Karpas-422 (cell line): ENCODE measurements around the gene SDF2L1. TPM values are rescaled to one million over a fixed set of nuclear protein-coding genes. Genes with fewer than 3 reads are reported as not detected.

Source experiments
- DNase-seq: peaks from one replicate; pipeline ENCODE4 v3.0.0-alpha.2; 2015
- H2AFZ ChIP-seq: fragments of 200-600 bp; sonication (generic); 2 replicates; pipeline ENCODE4 v1.6.1; 2014; ENCODE audit warnings: antibody characterized with exemption, low read length, mixed read lengths
- H3K27ac ChIP-seq: fragments of 200-600 bp; sonication (generic); 2 replicates; pipeline ENCODE4 v1.5.1; 2014; ENCODE audit warnings: mild to moderate bottlenecking, low read length, moderate library complexity
- H3K27me3 ChIP-seq: fragments of 200-600 bp; sonication (generic); 2 replicates; pipeline ENCODE4 v1.6.1; 2014; ENCODE audit warnings: low read length, mixed read lengths
- H3K36me3 ChIP-seq: fragments of 200-600 bp; sonication (generic); 2 replicates; pipeline ENCODE4 v1.6.1; 2014; ENCODE audit warnings: low read length, mixed read lengths; ENCODE audit not compliant: insufficient read depth
- H3K4me1 ChIP-seq: fragments of 200-600 bp; sonication (generic); 2 replicates; pipeline ENCODE4 v1.6.1; 2014; ENCODE audit warnings: mild to moderate bottlenecking, low read length, mixed read lengths
- H3K4me2 ChIP-seq: fragments of 200-600 bp; sonication (generic); 2 replicates; pipeline ENCODE4 v1.6.1; 2014; ENCODE audit warnings: low read length, low read depth, mild to moderate bottlenecking; ENCODE audit not compliant: poor library complexity, severe bottlenecking
- H3K4me3 ChIP-seq: fragments of 200-600 bp; sonication (generic); 2 replicates; pipeline ENCODE4 v1.5.1; 2014; ENCODE audit warnings: mild to moderate bottlenecking, antibody characterized with exemption, low read length, mixed read lengths
- H3K79me2 ChIP-seq: fragments of 200-600 bp; sonication (generic); 2 replicates; pipeline ENCODE4 v1.6.1; 2014; ENCODE audit warnings: mild to moderate bottlenecking, low read length, mixed read lengths
- H3K9ac ChIP-seq: fragments of 200-600 bp; sonication (generic); 2 replicates; pipeline ENCODE4 v1.6.0; 2014; ENCODE audit warnings: low read length
- H3K9me2 ChIP-seq: fragments of 200-600 bp; sonication (generic), shearing (Covaris generic); replicated peaks from 2 replicates; pipeline ENCODE4 v1.6.0; 2014; ENCODE audit warnings: mild to moderate bottlenecking, low read length, moderate library complexity; ENCODE audit not compliant: insufficient read depth
- H3K9me3 ChIP-seq: fragments of 300-700, 200-600 bp; sonication (generic); 2 replicates; pipeline ENCODE4 v1.6.1; 2014; ENCODE audit warnings: low read length, mixed read lengths
- H4K20me1 ChIP-seq: fragments of 200-600 bp; sonication (generic); 2 replicates; pipeline ENCODE4 v1.6.1; 2014; ENCODE audit warnings: mild to moderate bottlenecking, antibody characterized with exemption, low read length, low read depth; ENCODE audit not compliant: insufficient read depth
- total RNA-seq: library from RNA; depleted of rRNA; stranded (reverse); fragments of >200 nt; shearing (Covaris generic); gene quantifications from 2 replicates; pipeline ENCODE4 v1.2.3, GENCODE V29; 2014; ENCODE audit warnings: low replicate concordance

The SDF2L1 gene
- total RNA-seq, 1 experiment from 2014 or later = 19.0 TPM

DNA sequence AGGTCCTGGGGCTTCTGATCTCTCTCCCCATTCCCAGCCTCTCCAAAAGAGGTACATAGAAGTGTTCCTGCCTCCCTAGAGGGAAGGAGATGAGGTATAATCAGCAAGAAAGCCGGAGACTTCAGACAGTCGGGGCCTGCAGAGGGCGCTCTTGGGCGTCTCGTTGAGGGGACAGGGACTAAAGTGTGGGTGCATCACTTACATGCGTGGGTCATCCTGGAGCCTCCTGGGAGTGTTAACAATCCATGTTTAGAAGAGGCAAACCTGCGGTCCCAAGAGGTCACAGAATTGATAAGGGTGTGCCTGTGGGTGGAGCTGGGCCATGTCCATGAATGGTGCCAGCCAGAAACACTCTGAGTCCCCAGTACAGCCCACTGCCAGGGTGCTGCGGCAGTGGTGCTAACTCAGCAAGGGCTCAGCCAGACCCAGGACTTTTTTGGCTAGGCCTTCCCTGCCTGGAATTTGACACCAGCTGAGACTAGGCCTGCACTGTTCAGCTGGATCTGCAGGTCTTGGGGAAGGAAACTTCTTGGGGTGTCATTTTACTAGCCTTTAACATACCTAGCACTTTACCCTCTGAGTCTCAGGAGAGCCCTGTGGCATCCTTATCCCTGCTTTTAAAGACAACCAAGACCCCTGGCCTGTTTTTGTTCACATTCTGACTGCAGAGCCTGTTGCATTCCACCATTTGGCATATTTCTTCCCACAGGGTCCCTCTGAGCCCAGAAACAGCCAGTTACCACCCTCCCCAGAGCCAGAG is 17.8 kb upstream of the SDF2L1 start:
- Histone ChIP-seq H3K36me3 (peaks cover 21% of the 10 kb centered on the region), H2AFZ (no peak overlapping the region), H3K9me2 (no peaks in the 10 kb centered on the region), H3K4me1 (peaks cover 46% of the 10 kb centered on the region), H3K79me2 (peaks cover 69% of the 10 kb centered on the region), H3K4me3 (no peak overlapping the region), H3K9ac (no peak overlapping the region), H3K27ac (peak overlapping the region; percentile 55), H3K27me3 (no peaks in the 10 kb centered on the region), H4K20me1 (peaks cover 36% of the 10 kb centered on the region), H3K9me3 (no peaks in the 10 kb centered on the region), H3K4me2 (no peak overlapping the region)
- peak; percentile 77 for DNase-seq

DNA sequence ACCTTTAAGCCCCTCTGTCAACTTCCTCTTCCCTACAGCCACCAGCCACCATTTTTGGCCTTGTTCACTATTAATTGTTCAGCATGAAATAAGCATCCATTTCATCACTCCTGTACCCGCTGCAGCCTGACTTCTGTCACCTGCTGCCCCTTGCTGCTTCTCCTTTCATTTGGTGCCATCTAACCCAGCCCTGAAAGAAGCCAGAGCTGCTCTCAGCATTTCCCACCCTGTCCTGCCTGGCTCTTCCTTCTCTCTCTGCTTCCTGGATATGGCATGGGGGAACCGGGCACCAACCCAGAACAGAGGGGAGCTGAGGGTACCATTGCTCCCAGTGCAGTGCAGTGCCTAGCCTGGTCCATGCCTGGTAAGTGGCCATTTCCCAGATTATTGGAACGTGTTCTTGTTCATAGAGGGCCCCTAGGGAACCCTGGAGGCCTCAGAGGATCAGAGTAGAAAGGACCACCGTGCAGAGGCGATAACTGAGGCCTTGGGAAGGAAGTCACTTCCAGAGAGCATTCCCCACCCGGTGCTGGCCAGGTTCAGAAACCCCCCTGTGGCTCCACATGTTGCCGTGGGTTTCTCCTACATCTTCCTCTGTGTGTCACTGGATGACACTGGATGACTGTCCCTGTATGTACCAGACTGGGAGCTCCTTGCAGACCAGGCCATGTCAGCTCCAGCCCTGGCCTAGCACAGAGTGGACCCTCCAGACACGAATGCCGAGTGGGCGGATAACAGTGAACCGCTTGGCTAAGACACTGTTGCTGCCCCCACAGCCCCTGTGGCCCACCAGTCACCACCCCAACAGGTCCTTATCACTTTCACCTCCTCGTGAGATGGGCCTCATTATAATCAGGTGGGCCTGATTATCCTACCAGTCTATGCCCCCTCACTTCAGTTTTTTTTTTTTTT is 17.0 kb upstream of the SDF2L1 start:
- H3K9ac ChIP-seq = no peak overlapping the region
- H3K4me1 ChIP-seq = peaks cover 47% of the 10 kb centered on the region
- peak overlapping the region; percentile 55 for H3K27ac ChIP-seq
- H4K20me1 ChIP-seq = peaks cover 33% of the 10 kb centered on the region
- peak; percentile 62 for DNase-seq
- peaks cover 21% of the 10 kb centered on the region for H3K36me3 ChIP-seq
- no peak overlapping the region for H3K4me3 ChIP-seq
- no peaks in the 10 kb centered on the region for H3K9me2 ChIP-seq
- no peaks in the 10 kb centered on the region for H3K9me3 ChIP-seq
- H3K79me2 ChIP-seq = peaks cover 65% of the 10 kb centered on the region
- no peak overlapping the region for H2AFZ ChIP-seq
- H3K27me3 ChIP-seq = no peaks in the 10 kb centered on the region
- H3K4me2 ChIP-seq = no peak overlapping the region

GRCh38 chr22:21626073-21626734 is 15.9 kb upstream of the SDF2L1 start:
- Histone ChIP-seq H3K27me3 (no peaks in the 10 kb centered on the region), H3K9me2 (no peaks in the 10 kb centered on the region), H3K4me2 (no peak overlapping the region), H3K4me3 (no peak overlapping the region), H3K9ac (no peak overlapping the region), H3K4me1 (peaks cover 52% of the 10 kb centered on the region), H4K20me1 (peaks cover 24% of the 10 kb centered on the region), H3K9me3 (no peaks in the 10 kb centered on the region), H3K27ac (no peak overlapping the region), H3K79me2 (peaks cover 55% of the 10 kb centered on the region), H3K36me3 (peaks cover 21% of the 10 kb centered on the region), H2AFZ (no peak overlapping the region)
- peak; percentile 43 for DNase-seq

DNA sequence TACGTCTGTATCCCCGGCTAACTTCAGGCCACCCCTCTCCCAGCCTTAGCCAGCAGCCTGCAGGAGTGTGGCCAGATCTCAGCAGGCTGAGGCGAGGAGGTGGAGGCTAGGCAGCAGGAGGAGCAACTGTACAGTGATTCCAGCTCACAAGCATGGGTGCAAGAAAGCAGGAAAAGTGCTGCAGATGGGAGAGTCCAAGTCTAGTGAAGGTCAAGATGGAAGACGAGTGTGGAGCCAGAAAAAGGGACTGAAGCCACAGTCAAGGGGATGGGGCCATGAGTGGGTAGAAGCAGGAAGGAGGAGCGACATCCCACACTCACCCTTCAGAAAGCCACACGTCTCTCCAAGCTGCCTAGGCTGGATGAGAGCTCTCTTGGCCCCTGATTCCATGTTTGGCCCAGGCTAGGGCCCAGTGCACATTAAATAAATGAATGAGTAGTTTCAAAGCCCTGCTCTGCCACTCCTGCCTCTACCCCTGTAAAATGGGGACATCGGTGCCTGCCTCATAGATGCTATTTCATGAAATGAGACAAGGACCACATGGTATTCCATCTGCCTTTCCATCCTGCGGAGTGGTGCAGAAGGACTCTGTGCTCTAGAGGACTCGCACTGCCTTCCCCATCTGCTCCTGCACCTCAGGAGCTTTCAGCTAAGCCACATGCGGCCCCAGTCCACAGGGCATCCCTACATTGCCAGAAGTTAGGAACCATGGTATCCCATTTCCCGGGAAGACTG is 15.2 kb upstream of the SDF2L1 start:
- Histone ChIP-seq H3K4me2 (peak overlapping the region; percentile 6), H3K27me3 (no peaks in the 10 kb centered on the region), H3K27ac (no peak overlapping the region), H3K9me2 (no peaks in the 10 kb centered on the region), H3K79me2 (peaks cover 53% of the 10 kb centered on the region), H3K4me1 (peaks cover 52% of the 10 kb centered on the region), H4K20me1 (peaks cover 23% of the 10 kb centered on the region), H3K4me3 (no peak overlapping the region), H3K36me3 (peaks cover 21% of the 10 kb centered on the region), H2AFZ (no peak overlapping the region), H3K9ac (0 out of 2 replicates have a peak overlapping the region, but pooled peaks have one; percentile 1), H3K9me3 (no peaks in the 10 kb centered on the region)
- no peak for DNase-seq

- Histone ChIP-seq H3K9ac (peak overlapping the region; percentile 96), H3K4me1 (peaks cover 52% of the 10 kb centered on the region)
Observed at GRCh38 chr22:21628386-21629254, 13.5 kb upstream of the SDF2L1 start.

DNA sequence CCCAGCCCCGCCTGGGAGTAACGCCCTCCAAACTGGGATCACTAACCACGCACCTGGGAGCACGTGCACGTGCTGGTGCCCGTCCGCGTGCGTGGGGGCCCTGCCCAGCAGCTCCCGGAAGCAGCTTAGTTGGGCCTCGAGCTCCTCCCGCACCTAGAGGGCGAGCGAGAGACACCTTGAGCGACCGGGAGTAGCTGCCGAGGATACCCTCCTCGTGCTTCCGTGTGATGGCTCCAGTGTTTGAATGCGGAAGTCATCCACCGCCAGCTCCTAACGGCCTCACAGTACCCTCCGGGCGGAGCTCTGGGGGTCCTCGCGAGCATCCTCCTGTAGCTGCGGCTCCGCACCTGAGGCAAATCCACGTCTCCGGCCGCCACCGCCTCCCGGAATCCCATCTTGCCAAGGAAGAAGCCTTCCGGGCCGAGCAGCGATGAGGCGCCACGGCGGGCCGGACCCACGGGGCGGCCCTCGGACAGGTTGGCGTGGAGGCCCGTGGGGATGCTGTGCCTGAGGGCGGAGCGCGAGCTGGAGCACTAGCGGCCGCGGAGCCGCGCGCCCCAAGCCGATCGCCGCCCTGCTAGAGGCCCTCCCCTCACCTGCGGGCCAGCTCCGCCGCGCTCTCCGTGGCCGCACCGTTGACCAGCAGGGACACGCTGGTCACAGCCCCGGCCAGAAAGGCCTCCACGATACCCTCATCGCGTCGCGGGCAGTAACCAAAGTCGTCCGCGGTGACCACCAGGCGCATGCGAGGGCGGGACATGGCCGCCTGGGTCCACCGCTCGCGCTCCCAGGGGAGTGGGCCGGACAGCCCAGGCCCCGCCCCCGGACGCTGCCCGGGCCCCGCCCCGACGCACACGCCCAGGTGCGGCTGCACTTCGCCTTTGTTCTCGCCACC is 12.6 kb upstream of the SDF2L1 start, which contains the start of gene YDJC:
TSS of gene YDJC (minus strand) at position 768 of the 895 bp plus-strand sequence. CDS start at position 760, 8 bp downstream.
- H2AFZ ChIP-seq = no peak within 1 kb of the TSS
- no peaks in the 10 kb centered on the region for H3K9me3 ChIP-seq
- peak within 1 kb of the TSS; percentile 85 for H3K4me3 ChIP-seq
- H3K4me2 ChIP-seq = peak within 1 kb of the TSS; percentile 77
- H3K27me3 ChIP-seq = no peaks in the 10 kb centered on the region
- peaks cover 16% of the 10 kb centered on the region for H3K36me3 ChIP-seq
- H3K9me2 ChIP-seq = no peaks in the 10 kb centered on the region
- peaks cover 7% of the 10 kb centered on the region; the same call in 1 of the 2 replicates for H4K20me1 ChIP-seq
- peak within 1 kb of the TSS; percentile 89 for H3K27ac ChIP-seq
- peaks cover 35% of the 10 kb centered on the region for H3K79me2 ChIP-seq
- DNase-seq = peak; percentile 99
- H3K4me1 ChIP-seq = peaks cover 49% of the 10 kb centered on the region
- H3K9ac ChIP-seq = peak within 1 kb of the TSS; percentile 96

More at GRCh38 chr22:21628386-21629254, 13.5 kb upstream of the SDF2L1 start:
- H3K27ac ChIP-seq = peak overlapping the region; percentile 89; the same call in 1 of the 2 replicates
- H3K79me2 ChIP-seq = peaks cover 39% of the 10 kb centered on the region
- no peak for DNase-seq
- H3K9me2 ChIP-seq = no peaks in the 10 kb centered on the region
- H4K20me1 ChIP-seq = peaks cover 16% of the 10 kb centered on the region
- peaks cover 16% of the 10 kb centered on the region for H3K36me3 ChIP-seq
- no peak overlapping the region for H2AFZ ChIP-seq
- H3K27me3 ChIP-seq = no peaks in the 10 kb centered on the region
- H3K9me3 ChIP-seq = no peaks in the 10 kb centered on the region
- H3K4me2 ChIP-seq = peak overlapping the region; percentile 77
- peak overlapping the region; percentile 85 for H3K4me3 ChIP-seq
